ENCODE measurements around the gene RHBDF1. TPM values are rescaled to one million over a fixed set of nuclear protein-coding genes. Genes with fewer than 3 reads are reported as not detected.
"Not testable (repeated sequence)": the region's sequence is repeated elsewhere in the genome, so short reads cannot be mapped to it uniquely, and the experiment has no call there.

Gene RHBDF1
- total RNA-seq, 5 donors from 2014 or later (not counting 1 experiment from before 2014, with no cell fraction given): 0.19 to 0.93 (median 0.53) TPM

GRCh38 chr16:47234-47633 is 25.2 kb downstream of the RHBDF1 start:
- ATAC-seq (replicated peaks in 1 of 4) (no peak), DNase-seq (no peak)
- 94% methylated on average over 3 of the region's 7 CpGs for WGBS (ENCODE audit: insufficient coverage)
- Histone ChIP-seq H3K4me1 (ENCODE audit: control insufficient read depth in 1 of 2, extremely low read depth in 1 of 2, insufficient read depth in 2 of 2, low read length in 2 of 2) (peaks cover 2 to 23% of the 10 kb centered on the region in 2 experiments), H3K27me3 (replicated peaks in 1 of 2; ENCODE audit: control insufficient read depth in 2 of 2, extremely low read depth in 1 of 2, insufficient read depth in 2 of 2, low read length in 1 of 2) (no peaks in the 10 kb centered on the region), H3K27ac (ENCODE audit: low read length) (no peak overlapping the region), H3K36me3 (ENCODE audit: control insufficient read depth in 2 of 2, extremely low read depth in 1 of 2, insufficient read depth in 1 of 2, low read length in 1 of 2) (peaks cover 3 to 53% of the 10 kb centered on the region in 2 donors), H3K4me3 (ENCODE audit: control insufficient read depth in 1 of 2, extremely low read depth in 1 of 2, low read length in 1 of 2) (no peak overlapping the region), H3K9me3 (no peaks in the 10 kb centered on the region)
- H3K27ac Mint-ChIP-seq: no peak overlapping the region
- peaks cover 44% of the 10 kb centered on the region for H3K36me3 Mint-ChIP-seq
- ChIA-PET POLR2A (no interaction called here), CTCF (no interaction called here)
- H3K4me1 Mint-ChIP-seq: peaks cover 28 to 39% (median 29%) of the 10 kb centered on the region in 3 donors
- H3K27me3 Mint-ChIP-seq: no peaks in the 10 kb centered on the region
- no peak overlapping the region for H3K4me3 Mint-ChIP-seq
- H3K9me3 Mint-ChIP-seq: no peaks in the 10 kb centered on the region

GRCh38 chr16:46510-46909 is 25.9 kb downstream of the RHBDF1 start:
- H3K9me3 ChIP-seq; ATAC-seq (replicated peaks in 1 of 4); H3K27me3 Mint-ChIP-seq; POLR2A ChIA-PET; H3K9me3 Mint-ChIP-seq; H3K27me3 ChIP-seq (replicated peaks in 1 of 2; ENCODE audit: control insufficient read depth in 2 of 2, extremely low read depth in 1 of 2, insufficient read depth in 2 of 2, low read length in 1 of 2); H3K27ac ChIP-seq (ENCODE audit: low read length); H3K4me3 ChIP-seq (ENCODE audit: control insufficient read depth in 1 of 2, extremely low read depth in 1 of 2, low read length in 1 of 2); H3K27ac Mint-ChIP-seq; DNase-seq; CTCF ChIA-PET; H3K4me3 Mint-ChIP-seq: not testable (repeated sequence)
- Mint-ChIP-seq H3K36me3 (peaks cover 49% of the 10 kb centered on the region), H3K4me1 (peaks cover 30 to 39% (median 30%) of the 10 kb centered on the region in 3 donors)
- Histone ChIP-seq H3K4me1 (ENCODE audit: control insufficient read depth in 1 of 2, extremely low read depth in 1 of 2, insufficient read depth in 2 of 2, low read length in 2 of 2) (peaks cover 2 to 22% of the 10 kb centered on the region in 2 experiments), H3K36me3 (ENCODE audit: control insufficient read depth in 2 of 2, extremely low read depth in 1 of 2, insufficient read depth in 1 of 2, low read length in 1 of 2) (peaks cover 5 to 56% of the 10 kb centered on the region in 2 donors)
- no CpG with 5 or more reads among the region's 7 CpGs for WGBS (ENCODE audit: insufficient coverage)

GRCh38 chr16:45454-45853 is 27.0 kb downstream of the RHBDF1 start:
- H3K9me3 Mint-ChIP-seq: no peaks in the 10 kb centered on the region
- POLR2A ChIA-PET: no interaction called here
- H3K4me1 ChIP-seq (ENCODE audit: control insufficient read depth in 1 of 2, extremely low read depth in 1 of 2, insufficient read depth in 2 of 2, low read length in 2 of 2): peaks cover 0 to 13% of the 10 kb centered on the region in 2 experiments
- peaks cover 42% of the 10 kb centered on the region for H3K36me3 Mint-ChIP-seq
- no peak overlapping the region for H3K4me3 Mint-ChIP-seq
- DNase-seq (no peak), ATAC-seq (replicated peaks in 1 of 4) (no peak)
- H3K27me3 ChIP-seq (replicated peaks in 1 of 2; ENCODE audit: control insufficient read depth in 2 of 2, extremely low read depth in 1 of 2, insufficient read depth in 2 of 2, low read length in 1 of 2): no peaks in the 10 kb centered on the region
- peaks cover 19 to 29% (median 24%) of the 10 kb centered on the region in 3 donors for H3K4me1 Mint-ChIP-seq
- no peaks in the 10 kb centered on the region for H3K9me3 ChIP-seq
- no peak overlapping the region for H3K27ac ChIP-seq (ENCODE audit: low read length)
- no peak overlapping the region for H3K27ac Mint-ChIP-seq
- H3K4me3 ChIP-seq (ENCODE audit: control insufficient read depth in 1 of 2, extremely low read depth in 1 of 2, low read length in 1 of 2): no peak overlapping the region
- H3K27me3 Mint-ChIP-seq: no peaks in the 10 kb centered on the region
- peaks cover 6 to 48% of the 10 kb centered on the region in 2 donors for H3K36me3 ChIP-seq (ENCODE audit: control insufficient read depth in 2 of 2, extremely low read depth in 1 of 2, insufficient read depth in 1 of 2, low read length in 1 of 2)
- CTCF ChIA-PET: interaction anchor here in 1 of 2 donors (1.1 kb wide), 1 partner anchor 24 kb away, joined by 3 read pairs; no protein-coding TSS in a partner anchor
- 88% methylated on average over 3 of the region's 5 CpGs for WGBS (ENCODE audit: insufficient coverage)

GRCh38 chr16:44655-45054 is 27.8 kb downstream of the RHBDF1 start:
- no peak overlapping the region for H3K4me3 Mint-ChIP-seq

GRCh38 chr16:43294-43693 is 29.1 kb downstream of the RHBDF1 start:
- H3K27me3 ChIP-seq (replicated peaks in 1 of 2; ENCODE audit: control insufficient read depth in 2 of 2, extremely low read depth in 1 of 2, insufficient read depth in 2 of 2, low read length in 1 of 2): no peaks in the 10 kb centered on the region
- peaks cover 6 to 45% of the 10 kb centered on the region in 2 donors for H3K36me3 ChIP-seq (ENCODE audit: control insufficient read depth in 2 of 2, extremely low read depth in 1 of 2, insufficient read depth in 1 of 2, low read length in 1 of 2)
- no peak for DNase-seq
- ATAC-seq (replicated peaks in 1 of 4): no peak
- H3K4me1 ChIP-seq (ENCODE audit: control insufficient read depth in 1 of 2, extremely low read depth in 1 of 2, insufficient read depth in 2 of 2, low read length in 2 of 2): peaks cover 6 to 27% of the 10 kb centered on the region in 2 experiments
- CTCF ChIA-PET: interaction anchor here in 1 of 2 donors (0.9 kb wide), 1 partner anchor 64 kb away, joined by 4 read pairs; no protein-coding TSS in a partner anchor
- H3K9me3 ChIP-seq: no peaks in the 10 kb centered on the region
- 94% methylated on average over 3 of the region's 5 CpGs for WGBS (ENCODE audit: insufficient coverage)
- POLR2A ChIA-PET: no interaction called here
- peaks cover 29 to 37% (median 35%) of the 10 kb centered on the region in 3 donors for H3K4me1 Mint-ChIP-seq
- H3K27ac ChIP-seq (ENCODE audit: low read length): no peak overlapping the region
- no peaks in the 10 kb centered on the region for H3K9me3 Mint-ChIP-seq
- H3K4me3 Mint-ChIP-seq: no peak overlapping the region
- H3K27ac Mint-ChIP-seq: no peak overlapping the region
- no peaks in the 10 kb centered on the region for H3K27me3 Mint-ChIP-seq
- H3K4me3 ChIP-seq (ENCODE audit: control insufficient read depth in 1 of 2, extremely low read depth in 1 of 2, low read length in 1 of 2): no peak overlapping the region
- peaks cover 39% of the 10 kb centered on the region for H3K36me3 Mint-ChIP-seq

More at GRCh38 chr16:44655-45054, 27.8 kb downstream of the RHBDF1 start:
- ChIA-PET POLR2A (no interaction called here), CTCF (interaction anchor here in 1 of 2 donors (1.1 kb wide), 1 partner anchor 25 kb away, joined by 3 read pairs; no protein-coding TSS in a partner anchor)
- Histone ChIP-seq H3K4me1 (ENCODE audit: control insufficient read depth in 1 of 2, extremely low read depth in 1 of 2, insufficient read depth in 2 of 2, low read length in 2 of 2) (peaks cover 0 to 14% of the 10 kb centered on the region in 2 experiments), H3K4me3 (ENCODE audit: control insufficient read depth in 1 of 2, extremely low read depth in 1 of 2, low read length in 1 of 2) (no peak overlapping the region), H3K9me3 (no peaks in the 10 kb centered on the region), H3K27me3 (replicated peaks in 1 of 2; ENCODE audit: control insufficient read depth in 2 of 2, extremely low read depth in 1 of 2, insufficient read depth in 2 of 2, low read length in 1 of 2) (no peaks in the 10 kb centered on the region), H3K27ac (ENCODE audit: low read length) (no peak overlapping the region), H3K36me3 (ENCODE audit: control insufficient read depth in 2 of 2, extremely low read depth in 1 of 2, insufficient read depth in 1 of 2, low read length in 1 of 2) (peaks cover 6 to 45% of the 10 kb centered on the region in 2 donors)
- Mint-ChIP-seq H3K27ac (no peak overlapping the region), H3K4me1 (peaks cover 16 to 24% (median 23%) of the 10 kb centered on the region in 3 donors), H3K36me3 (peaks cover 39% of the 10 kb centered on the region), H3K27me3 (no peaks in the 10 kb centered on the region), H3K9me3 (no peaks in the 10 kb centered on the region)
- ATAC-seq (replicated peaks in 1 of 4): no peak
- no peak for DNase-seq
- 100% methylated on average over 2 of the region's 8 CpGs for WGBS (ENCODE audit: insufficient coverage)

- ChIA-PET POLR2A (no interaction called here), CTCF (no interaction called here)
- peaks cover 6 to 30% of the 10 kb centered on the region in 2 experiments for H3K4me1 ChIP-seq (ENCODE audit: control insufficient read depth in 1 of 2, extremely low read depth in 1 of 2, insufficient read depth in 2 of 2, low read length in 2 of 2)
- H3K4me3 ChIP-seq (ENCODE audit: control insufficient read depth in 1 of 2, extremely low read depth in 1 of 2, low read length in 1 of 2): no peak overlapping the region
- no peaks in the 10 kb centered on the region for H3K9me3 Mint-ChIP-seq
- no peaks in the 10 kb centered on the region for H3K9me3 ChIP-seq
- H3K36me3 Mint-ChIP-seq: peaks cover 39% of the 10 kb centered on the region
- ATAC-seq (replicated peaks in 1 of 4) (no peak), DNase-seq (no peak)
- peaks cover 6 to 42% of the 10 kb centered on the region in 2 donors for H3K36me3 ChIP-seq (ENCODE audit: control insufficient read depth in 2 of 2, extremely low read depth in 1 of 2, insufficient read depth in 1 of 2, low read length in 1 of 2)
- H3K27me3 Mint-ChIP-seq: no peaks in the 10 kb centered on the region
- H3K27me3 ChIP-seq (replicated peaks in 1 of 2; ENCODE audit: control insufficient read depth in 2 of 2, extremely low read depth in 1 of 2, insufficient read depth in 2 of 2, low read length in 1 of 2): no peaks in the 10 kb centered on the region
- no peak overlapping the region for H3K27ac ChIP-seq (ENCODE audit: low read length)
- no peak overlapping the region for H3K27ac Mint-ChIP-seq
- peaks cover 31 to 40% (median 39%) of the 10 kb centered on the region in 3 donors for H3K4me1 Mint-ChIP-seq
- no peak overlapping the region for H3K4me3 Mint-ChIP-seq
- 96% methylated on average over 4 of the region's 4 CpGs for WGBS (ENCODE audit: insufficient coverage)
These were observed 29.7 kb downstream of the RHBDF1 start for GRCh38 chr16:42691-43090.

All from T-cell (primary cell).